HFFc6 (cell line): ENCODE data around the gene SNUPN. TPM values are rescaled to one million over a fixed set of nuclear protein-coding genes. Genes with fewer than 3 reads are reported as not detected.
A peak's percentile ranks its signal among the peaks of the same experiment; 100 is the strongest.

Experiments
- DNase-seq: peaks from one replicate; pipeline ENCODE4 v3.0.0-alpha.2; 2018
- H3K27ac Mint-ChIP-seq: 2 replicates; pipeline ENCODE4 v1.8.0; 2020; ENCODE audit warnings: mild to moderate bottlenecking, mixed read lengths
- H3K27me3 Mint-ChIP-seq: 2 replicates; pipeline ENCODE4 v1.8.0; 2021; ENCODE audit warnings: mild to moderate bottlenecking, moderate library complexity, mixed read lengths; ENCODE audit not compliant: insufficient read depth
- H3K36me3 Mint-ChIP-seq: 2 replicates; pipeline ENCODE4 v1.8.0; 2021; ENCODE audit warnings: low read depth, mixed read lengths
- H3K4me1 Mint-ChIP-seq: 2 replicates; pipeline ENCODE4 v1.8.0; 2020; ENCODE audit warnings: low read depth, mixed read lengths
- H3K4me3 Mint-ChIP-seq: 2 replicates; pipeline ENCODE4 v1.8.0; 2020; ENCODE audit warnings: mild to moderate bottlenecking, moderate library complexity, mixed read lengths
- H3K9me3 Mint-ChIP-seq: 2 replicates; pipeline ENCODE4 v1.8.0; 2020; ENCODE audit warnings: mild to moderate bottlenecking, mixed read lengths
- total RNA-seq, 6 experiments: library from RNA; stranded (reverse); fragmentation: NEBNext Ultra II Directional; extraction: Animal tissue kit (Norgen Biotek cat#: 25700); gene quantifications; 2 replicates in 1 of 6; 3 replicates in 5 of 6; pipeline ENCODE4 v1.2.3, GENCODE V29; 2021
- TF ChIP-seq, protein P1 (sequence below): fragments of 200-600 bp; sonication (generic); IDR thresholded peaks from 2 replicates; pipeline ENCODE4 v1.5.0; 2021; ENCODE audit warnings: antibody characterized with exemption, mild to moderate bottlenecking

The SNUPN gene
- total RNA-seq, 6 experiments from 2014 or later = 22.5 to 28.4 (median 25.1) TPM

DNA sequence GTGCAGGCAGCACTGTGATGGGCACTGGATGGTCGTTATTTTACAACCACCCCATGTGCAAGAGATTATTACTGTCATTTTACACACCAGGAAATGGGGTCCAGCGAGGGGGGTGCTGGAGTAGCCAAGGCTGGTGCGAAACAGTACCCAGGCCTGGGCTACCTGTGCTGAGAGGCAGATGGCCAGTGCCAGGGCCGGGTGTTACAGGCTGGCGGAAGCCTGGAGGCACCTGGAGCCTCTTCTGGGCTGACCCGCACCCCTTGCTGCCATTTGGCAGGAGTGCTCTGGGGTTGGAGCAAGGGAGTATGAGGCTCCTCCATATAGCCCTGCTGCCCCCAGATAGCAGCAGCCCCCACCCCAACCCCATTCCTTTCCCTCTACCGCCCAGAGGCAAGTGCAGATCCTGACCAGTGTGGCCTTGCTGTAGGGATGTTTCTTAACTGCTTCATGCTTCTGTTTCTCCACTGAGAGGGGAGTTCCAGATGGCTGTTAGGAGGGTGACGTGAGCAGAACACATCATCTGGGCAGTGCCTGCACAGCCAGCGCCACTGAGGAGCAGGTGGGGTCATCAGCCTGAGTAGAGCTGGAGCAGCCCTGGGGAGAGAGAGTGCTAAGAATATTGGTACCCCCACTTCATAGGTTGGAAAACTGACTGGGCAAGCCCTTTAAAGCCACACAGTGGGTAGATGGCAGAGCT is 37.4 kb upstream of the SNUPN start:
- peaks cover 65% of the 10 kb centered on the region for H3K4me1 Mint-ChIP-seq
- peaks cover 15% of the 10 kb centered on the region for H3K27me3 Mint-ChIP-seq
- H3K9me3 Mint-ChIP-seq = 0 out of 2 replicates have a peak, but pooled peaks cover 4% of the 10 kb centered on the region
- peak overlapping the region; percentile 100 for H3K27ac Mint-ChIP-seq
- peak overlapping the region; percentile 5; the same call in 1 of the 2 replicates for H3K4me3 Mint-ChIP-seq
- DNase-seq = no peak
- TF ChIP-seq, protein P1, sequence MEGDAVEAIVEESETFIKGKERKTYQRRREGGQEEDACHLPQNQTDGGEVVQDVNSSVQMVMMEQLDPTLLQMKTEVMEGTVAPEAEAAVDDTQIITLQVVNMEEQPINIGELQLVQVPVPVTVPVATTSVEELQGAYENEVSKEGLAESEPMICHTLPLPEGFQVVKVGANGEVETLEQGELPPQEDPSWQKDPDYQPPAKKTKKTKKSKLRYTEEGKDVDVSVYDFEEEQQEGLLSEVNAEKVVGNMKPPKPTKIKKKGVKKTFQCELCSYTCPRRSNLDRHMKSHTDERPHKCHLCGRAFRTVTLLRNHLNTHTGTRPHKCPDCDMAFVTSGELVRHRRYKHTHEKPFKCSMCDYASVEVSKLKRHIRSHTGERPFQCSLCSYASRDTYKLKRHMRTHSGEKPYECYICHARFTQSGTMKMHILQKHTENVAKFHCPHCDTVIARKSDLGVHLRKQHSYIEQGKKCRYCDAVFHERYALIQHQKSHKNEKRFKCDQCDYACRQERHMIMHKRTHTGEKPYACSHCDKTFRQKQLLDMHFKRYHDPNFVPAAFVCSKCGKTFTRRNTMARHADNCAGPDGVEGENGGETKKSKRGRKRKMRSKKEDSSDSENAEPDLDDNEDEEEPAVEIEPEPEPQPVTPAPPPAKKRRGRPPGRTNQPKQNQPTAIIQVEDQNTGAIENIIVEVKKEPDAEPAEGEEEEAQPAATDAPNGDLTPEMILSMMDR = no peak
- H3K36me3 Mint-ChIP-seq = peaks cover 14% of the 10 kb centered on the region

DNA sequence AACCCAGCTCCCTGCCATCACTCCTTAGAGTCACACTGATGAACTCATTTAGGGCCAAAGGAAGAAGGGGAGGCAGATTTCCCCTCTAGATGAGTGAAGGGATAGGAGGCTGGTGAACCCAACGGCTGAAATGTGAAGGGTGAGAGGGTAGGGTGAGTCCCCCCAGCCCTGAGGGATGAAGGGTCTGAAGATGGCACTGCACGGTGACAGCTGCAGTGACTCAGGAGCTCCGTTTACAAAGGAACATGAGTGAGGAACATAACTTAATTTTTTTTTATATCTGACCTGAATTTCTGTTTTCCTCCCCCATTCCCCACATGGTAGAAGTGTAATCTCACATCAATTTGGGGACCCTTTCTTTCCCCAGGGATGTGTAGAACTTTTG is 36.2 kb upstream of the SNUPN start:
- Mint-ChIP-seq H3K27me3 (peaks cover 9% of the 10 kb centered on the region), H3K9me3 (0 out of 2 replicates have a peak, but pooled peaks cover 4% of the 10 kb centered on the region), H3K36me3 (peaks cover 14% of the 10 kb centered on the region), H3K27ac (peak overlapping the region; percentile 100), H3K4me1 (peaks cover 53% of the 10 kb centered on the region), H3K4me3 (peak overlapping the region; percentile 79)
- TF ChIP-seq, protein P1 = no peak
- DNase-seq = no peak

DNA sequence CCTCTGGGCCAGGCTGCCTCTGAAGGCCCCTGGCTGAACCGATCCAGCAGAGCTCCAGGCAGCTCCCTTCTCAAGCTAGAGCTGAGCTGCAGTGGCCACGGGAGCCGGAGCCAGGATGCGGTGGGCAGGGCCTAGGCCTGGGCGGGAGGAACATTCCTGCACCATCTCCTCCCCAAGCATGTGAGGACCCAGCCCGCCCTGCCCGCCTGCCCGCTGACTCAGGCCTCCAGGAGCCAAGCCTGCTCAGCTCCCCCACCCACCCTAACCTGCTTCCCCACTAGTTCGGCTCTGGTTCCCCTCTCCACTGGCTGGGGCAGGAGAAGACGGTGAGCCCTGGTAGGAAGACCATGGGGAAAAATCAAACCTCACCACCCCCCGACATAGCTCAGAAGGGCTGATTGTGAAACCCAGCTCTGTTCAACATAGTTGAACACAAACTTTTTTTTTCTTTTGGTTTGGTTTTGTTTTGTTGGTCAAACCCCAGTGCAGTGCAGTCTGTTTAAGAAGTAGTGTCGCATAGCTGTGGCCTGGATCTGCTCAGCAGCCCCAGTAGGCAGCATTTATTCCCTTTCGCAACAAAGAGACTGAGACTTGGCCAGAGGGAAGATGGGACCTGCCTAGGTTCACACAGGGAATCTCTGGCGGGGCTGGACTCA is 35.7 kb upstream of the SNUPN start:
- Mint-ChIP-seq H3K4me3 (peak overlapping the region; percentile 79), H3K27me3 (peaks cover 5% of the 10 kb centered on the region), H3K27ac (peak overlapping the region; percentile 100), H3K9me3 (0 out of 2 replicates have a peak, but pooled peaks cover 4% of the 10 kb centered on the region), H3K4me1 (peaks cover 48% of the 10 kb centered on the region), H3K36me3 (peaks cover 15% of the 10 kb centered on the region)
- DNase-seq = peak; percentile 94
- TF ChIP-seq, protein P1 = no peak

DNA sequence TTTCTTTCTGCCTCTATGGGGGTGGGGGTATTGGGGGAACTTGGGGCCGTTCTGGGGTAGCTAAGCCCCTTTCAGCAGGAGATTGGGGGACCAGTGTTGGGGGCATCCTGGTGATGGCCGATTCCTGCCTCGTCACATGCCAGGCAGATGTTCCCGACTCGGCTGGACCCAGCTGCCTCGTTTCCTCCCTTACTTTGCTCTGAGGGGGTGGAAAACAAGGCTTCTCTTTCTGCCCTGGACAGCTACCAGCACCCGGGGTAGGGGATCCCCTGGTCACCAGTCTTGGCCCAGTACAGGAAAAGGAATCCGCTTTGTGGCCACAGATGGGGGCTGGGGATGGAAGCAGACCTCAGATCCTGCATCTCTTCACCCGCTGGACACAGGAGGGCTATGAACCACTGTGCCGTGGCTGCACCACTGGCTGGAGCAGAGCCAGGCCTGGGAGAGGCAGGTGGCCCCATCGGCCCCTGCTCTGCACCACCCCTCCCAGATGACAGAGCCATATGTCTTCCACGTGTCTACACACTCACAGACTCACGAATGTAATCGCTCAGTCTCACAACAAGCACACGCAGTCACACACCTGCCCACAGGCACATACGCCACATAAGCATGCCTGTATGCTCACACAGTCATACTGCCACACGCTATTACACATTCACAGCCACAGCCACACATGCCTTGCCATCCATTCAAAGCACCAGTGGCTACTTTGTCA is 34.6 kb upstream of the SNUPN start:
- Mint-ChIP-seq H3K9me3 (no peaks in the 10 kb centered on the region), H3K4me1 (peaks cover 42% of the 10 kb centered on the region), H3K4me3 (peak overlapping the region; percentile 5; the same call in 1 of the 2 replicates), H3K36me3 (peaks cover 10% of the 10 kb centered on the region), H3K27ac (peak overlapping the region; percentile 100), H3K27me3 (peaks cover 5% of the 10 kb centered on the region)
- DNase-seq = no peak
- TF ChIP-seq, protein P1 = no peak

DNA sequence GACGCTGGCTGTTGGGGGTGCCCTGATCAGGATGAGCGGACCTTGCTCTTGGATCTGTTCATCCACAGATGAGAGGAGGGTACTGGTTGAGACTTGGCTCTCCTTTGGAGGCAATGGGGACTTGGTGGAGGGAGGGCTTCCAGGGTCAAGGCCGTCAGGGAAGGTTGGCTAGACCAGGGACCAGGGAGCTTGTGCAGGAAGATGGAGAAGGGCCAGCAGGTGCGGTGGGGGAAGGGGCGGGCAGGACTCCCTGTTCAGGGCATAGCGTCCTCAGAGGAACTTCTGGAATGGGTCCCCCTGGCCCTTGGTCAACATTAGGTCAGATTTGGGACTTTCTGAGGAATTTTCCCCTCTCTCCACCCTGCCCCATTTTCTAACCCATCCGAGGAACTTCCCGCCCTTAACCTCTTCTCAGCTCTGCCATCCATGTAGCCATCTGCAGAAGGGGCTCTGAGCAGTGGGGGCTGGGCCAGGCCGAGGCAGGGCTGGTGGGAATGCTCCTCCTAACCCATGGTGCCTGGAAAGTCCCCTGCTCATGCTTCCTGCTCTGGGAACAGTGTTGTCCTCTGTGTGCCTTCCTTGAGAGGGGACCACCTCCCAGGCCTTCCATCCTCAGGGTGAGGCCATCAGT is 33.7 kb upstream of the SNUPN start:
- H3K27me3 Mint-ChIP-seq = peaks cover 5% of the 10 kb centered on the region
- no peak for DNase-seq
- no peaks in the 10 kb centered on the region for H3K9me3 Mint-ChIP-seq
- peaks cover 49% of the 10 kb centered on the region for H3K4me1 Mint-ChIP-seq
- H3K4me3 Mint-ChIP-seq = no peak overlapping the region; the same call in 1 of the 2 replicates
- H3K36me3 Mint-ChIP-seq = peaks cover 10% of the 10 kb centered on the region
- peak overlapping the region; percentile 100 for H3K27ac Mint-ChIP-seq
- TF ChIP-seq, protein P1 = no peak
